ENCODE results near the gene SEZ6L.
A peak's percentile ranks its signal among the peaks of the same experiment; 100 is the strongest.

- TF ChIP-seq CTCF (IDR thresholded peaks at IDR 0.05): peak; percentile 78 to 84 (median 79)
- TF ChIP-seq POLR2A (IDR thresholded peaks at IDR 0.05): no peak
- TF ChIP-seq POLR2AphosphoS5 (IDR thresholded peaks at IDR 0.05): no peak
- TF ChIP-seq EP300 (IDR thresholded peaks at IDR 0.05; ENCODE audit: low read depth): no peak
Observed at GRCh38 chr22:26330971-26331625, 161.8 kb downstream of the SEZ6L start.

All from transverse colon (tissue), 4 donors.